NCI-H2107 treated with DMSO at 0.1 percent for 48 hours (cell line): ENCODE results near the gene UBE3A.

Experiments used
- DNase-seq: peaks from one replicate; lab custom pipeline; 2025; ENCODE audit not compliant: unreplicated experiment; lab: John Stamatoyannopoulos, UW

The UBE3A gene

DNA sequence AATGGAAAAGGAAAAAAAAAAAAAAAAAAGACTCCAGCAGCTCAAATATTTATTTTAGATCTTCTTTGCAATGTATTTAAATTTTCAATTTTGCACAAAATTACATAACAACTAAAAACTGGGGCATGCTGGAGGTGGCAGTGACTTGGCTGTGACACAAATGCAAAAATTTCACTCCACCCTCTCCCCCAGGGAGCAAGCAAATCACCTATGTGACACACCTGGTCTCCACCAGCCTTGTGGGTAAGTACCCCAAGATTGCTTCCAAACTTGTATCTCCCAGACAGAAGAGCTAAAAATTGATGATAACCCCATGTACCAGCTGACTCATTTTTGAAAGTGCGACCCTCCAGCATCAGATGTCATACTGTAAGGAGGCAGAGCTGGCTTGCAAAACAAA, 32.0 kb downstream of the UBE3A start:
- no peak for DNase-seq

DNA sequence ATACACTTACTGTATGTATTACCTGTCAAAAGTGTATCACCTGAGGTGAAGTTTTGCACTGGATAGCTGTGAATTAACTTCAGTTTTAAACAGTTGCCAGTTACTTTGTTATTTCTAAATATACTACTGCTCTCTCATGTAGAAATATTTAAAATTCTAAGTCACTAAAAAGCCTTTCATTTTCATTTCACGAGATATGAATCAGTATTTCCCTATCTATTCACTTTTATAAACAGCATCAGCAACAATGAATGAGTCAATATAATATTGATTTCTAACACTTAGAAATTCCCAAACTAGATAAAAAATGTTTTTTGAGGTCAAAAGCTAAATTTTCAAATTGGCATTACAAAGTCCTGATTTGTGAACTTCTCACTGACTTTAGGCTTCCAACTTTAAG, 32.6 kb downstream of the UBE3A start:
- DNase-seq = no peak

DNA sequence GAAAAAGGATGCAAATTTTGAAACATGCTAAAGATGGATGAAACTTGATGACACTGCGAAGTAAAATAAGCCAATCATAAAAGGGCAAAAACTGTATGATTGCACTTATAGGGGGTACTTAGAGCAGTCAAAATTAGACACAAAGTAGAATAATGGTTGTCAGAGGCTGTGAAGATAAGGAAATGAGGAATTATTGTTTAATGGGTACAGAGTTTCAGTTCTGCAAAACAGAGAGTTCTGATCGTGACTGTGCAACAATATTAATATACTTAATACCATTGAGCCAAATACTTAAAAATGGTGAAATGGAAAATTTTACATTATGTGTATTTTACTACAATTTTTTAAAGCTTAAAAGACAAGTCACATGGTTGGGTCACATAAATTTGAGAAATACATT, 35.1 kb downstream of the UBE3A start:
- DNase-seq = no peak

DNA sequence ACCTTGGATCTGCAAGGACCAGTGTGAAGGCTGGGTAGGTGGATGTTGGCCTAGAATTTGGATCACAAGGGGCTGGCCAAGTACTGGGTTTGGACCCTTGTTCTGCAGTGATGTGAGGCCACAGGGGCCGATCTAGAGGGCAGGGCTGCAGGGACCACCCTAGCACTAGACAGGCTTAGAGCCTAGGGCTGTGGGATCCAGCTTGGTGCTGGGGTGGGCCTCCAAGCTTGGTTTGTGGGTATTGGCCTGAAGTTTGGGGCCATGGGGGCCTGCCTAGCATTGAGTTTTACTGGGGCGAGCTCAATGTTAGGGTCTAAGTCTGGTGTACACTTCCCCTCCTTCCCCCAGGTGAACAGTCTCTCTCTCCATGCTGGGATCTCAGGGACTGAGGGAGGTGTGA, 36.5 kb downstream of the UBE3A start:
- no peak for DNase-seq

DNA sequence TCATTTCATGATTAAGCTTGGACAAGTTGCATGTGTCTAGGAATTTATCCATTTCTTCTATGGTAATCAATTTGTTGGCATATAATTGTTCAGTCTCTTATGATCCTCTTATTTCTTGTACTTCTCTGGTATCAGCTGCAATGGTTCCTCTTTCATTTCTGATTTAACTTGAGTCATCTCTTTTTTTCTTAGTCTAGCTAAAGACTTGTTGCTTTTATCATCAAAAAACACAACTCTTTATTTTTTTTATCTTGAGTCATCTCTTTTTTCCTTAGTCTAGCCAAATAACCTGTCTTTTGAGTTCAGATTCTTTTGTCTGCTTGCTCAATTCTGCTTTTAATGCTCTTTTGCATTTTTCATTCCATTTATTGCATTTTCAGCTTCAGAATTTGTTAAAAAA, 37.3 kb downstream of the UBE3A start:
- no peak for DNase-seq

DNA sequence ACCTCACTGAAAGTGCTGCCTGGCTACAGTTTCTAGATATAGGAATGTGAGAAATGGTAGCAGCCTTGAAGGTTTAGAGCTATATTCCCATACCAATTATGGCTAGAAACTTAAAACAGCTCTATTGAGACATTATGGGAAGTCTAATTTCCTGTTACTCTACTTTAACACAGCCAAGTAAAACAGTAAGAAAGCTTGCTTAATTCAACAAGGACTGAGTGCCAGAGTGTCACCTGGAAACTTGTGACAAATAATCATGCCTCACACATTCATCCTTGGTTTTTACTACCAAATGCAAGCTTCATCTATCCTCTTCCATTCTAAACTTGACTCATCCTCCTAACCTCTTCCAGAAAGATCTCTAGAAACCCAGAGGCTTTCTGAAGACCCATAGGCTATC, 41.7 kb downstream of the UBE3A start:
- DNase-seq = no peak

DNA sequence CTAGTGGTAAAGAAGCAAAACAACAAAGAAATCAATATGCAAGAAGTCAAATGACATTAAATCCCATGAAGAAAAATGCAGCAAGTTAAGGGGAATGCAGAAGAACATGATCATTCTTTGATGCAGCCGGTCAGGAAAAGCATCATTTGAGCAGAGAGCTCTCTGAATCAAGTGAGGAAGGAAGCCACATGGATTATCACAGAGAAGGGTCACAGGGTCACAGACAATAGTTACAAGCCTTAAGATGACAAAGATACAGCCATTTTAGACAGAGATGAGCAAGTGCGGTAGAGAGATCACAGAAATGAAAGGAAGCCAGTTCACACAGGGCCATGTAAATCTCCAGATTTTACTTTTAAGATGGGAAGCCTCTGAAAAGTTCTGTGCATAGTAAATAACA, 43.9 kb downstream of the UBE3A start:
- no peak for DNase-seq

DNA sequence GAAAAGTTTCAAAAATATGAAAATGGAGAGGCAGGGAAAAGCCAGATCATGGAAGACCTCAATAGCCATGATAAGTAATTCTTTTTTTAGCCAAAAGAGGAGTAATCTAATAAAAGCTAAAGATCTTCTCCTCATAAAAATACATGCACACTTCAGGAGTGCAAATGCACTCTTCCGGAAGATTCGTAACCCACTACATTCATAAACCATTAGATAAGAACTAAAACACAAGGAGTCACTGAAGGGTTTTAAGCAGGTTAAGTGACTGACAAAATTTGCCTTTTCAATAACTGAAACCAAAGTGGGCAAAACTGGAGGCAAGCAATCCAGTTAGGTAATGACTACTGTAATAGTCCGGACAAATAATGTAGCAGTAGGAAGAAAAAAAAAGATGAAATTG, 46.0 kb downstream of the UBE3A start:
- DNase-seq = no peak

DNA sequence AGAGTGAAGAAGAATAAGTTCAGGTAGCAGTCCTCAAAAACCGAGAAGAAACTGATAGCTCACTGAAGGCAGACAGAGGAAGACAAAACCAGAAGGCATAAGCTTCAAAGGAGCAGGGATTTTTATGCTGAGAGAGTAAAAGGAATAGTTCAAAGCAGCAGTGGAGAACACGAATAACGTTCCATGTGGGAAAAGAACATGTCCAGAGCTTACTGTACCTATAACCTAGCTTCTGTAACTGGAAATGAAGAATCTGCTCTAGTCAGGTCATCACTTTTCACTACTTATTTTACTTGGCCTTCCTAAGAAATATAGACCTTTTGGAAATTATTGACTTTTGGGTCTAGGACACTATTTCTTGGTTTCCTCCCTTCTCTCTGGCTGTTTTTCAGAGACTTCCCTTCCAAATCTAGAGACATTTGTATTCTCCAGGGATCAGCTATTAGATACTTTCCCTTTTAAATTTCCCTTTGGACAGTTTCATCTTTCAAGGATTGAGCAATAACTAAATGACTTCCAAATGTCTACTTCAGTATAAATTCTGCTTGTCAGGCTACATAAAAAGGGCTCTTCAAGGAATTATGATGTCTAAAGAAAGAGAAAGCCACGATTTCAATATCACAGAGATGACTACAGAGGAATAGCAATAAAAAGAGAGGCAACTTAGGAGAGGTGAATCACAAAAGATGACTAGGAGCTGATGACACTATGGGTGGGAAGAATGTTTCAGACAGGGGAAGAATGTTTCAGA, 46.7 kb downstream of the UBE3A start:
- DNase-seq = no peak

DNA sequence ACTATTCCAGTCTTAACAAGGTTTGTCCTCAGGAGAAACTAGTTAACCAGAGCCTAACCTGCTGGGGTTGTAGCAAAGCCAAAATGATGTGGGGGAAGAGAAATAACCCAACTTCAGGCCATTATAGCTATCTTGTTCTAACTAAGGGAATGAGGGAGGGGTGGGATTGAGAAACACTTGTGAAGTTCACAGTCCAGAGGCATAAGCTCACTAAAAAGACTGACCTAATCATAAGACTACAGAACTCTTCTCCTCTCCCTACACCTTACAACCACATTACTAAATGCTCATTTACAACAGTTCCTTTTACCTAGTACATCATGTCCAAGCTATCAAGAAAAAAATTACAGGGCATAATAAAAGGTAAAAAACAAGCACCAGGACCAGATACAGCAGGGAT, 52.8 kb downstream of the UBE3A start:
- no peak for DNase-seq

DNA sequence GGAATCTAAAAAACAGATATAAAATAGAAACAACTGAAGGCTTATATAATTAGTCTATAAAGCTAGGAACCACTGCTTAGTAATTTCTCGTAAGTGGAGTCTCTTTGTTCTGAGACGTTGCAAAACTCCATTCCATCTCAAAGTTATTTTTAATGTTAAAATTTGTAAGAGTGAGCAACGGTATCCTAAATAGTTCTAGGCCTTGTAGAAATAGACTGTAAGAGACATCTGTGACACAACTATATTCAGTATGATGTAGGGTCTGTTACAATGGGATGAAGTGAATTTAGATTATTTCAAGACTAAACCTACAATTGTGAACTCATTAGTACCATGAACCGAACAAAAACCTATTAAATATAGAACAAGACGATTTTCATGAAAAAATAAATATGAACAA, 57.2 kb downstream of the UBE3A start:
- no peak for DNase-seq

DNA sequence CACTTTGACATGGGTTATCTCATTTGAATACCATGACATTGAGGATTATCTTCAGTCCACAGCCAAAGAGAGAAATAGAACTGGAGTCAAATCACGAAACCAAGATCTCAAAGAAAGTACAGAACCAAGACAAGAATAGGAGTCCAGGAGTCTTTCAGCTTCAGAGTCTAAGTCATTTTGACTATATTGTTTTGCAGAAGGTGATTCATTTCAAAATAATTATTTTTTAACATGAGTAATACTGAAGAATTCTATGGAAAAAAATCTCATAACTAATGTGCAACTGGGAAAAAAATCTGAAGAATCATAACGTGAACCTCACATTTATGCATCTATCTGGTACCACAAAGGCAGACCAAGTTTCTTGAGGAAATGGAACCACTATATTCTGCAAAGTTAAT, 60.3 kb downstream of the UBE3A start:
- no peak for DNase-seq

DNA sequence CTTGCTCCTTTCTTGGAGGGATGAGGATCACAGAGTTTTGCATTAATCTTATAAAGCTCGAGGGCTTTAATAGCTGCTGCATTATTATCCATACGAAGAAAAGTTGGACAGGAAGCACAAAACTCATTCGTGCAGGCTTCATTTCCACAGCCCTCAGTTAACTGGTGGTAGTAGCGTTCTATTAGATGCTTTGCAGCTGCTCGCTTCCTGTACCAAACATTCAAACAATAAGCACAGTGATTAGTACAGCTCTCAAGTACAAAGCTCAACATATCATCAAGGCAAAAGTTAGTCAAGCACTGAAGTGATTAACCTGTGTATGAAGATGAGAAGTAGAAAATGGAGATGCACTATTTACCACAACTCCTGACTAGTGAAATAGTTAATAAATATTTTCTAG, 63.3 kb downstream of the UBE3A start:
- DNase-seq = no peak

DNA sequence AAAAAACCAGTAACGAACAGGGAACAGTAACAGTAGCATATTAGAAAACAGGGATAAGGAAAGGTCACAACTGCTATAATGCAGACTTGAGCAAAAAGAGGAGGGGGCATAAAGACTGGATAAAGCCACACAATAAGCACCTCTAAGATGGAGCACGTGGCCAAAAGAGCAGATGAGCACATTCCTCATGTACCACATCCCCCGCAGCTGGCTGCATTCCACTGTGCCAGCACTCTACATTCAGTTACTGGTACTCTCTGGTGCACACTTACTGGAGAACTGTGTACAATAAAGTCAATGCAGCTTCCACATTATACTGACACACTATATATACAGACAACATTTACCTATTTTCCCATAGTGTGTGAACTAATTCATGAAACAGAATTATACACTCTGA, 64.7 kb downstream of the UBE3A start:
- DNase-seq = no peak

DNA sequence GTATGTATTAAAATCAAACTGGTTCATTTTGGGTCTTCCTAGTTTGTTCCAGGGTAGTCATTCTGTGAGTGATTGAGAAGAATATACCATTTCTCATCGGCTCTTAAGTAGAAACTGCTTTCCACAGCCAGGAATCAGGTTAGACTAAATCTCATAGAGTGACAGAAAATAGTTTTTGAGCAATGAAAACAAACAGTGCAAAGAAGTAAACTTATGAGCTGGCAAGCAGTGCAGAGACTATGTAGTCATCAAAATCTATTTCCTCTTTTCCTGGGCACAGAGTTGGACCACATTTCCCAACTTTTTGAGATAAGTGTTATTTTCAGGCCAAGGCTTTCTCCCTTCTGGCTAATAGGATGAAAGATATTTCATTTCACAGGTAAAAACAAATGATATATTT, 66.5 kb downstream of the UBE3A start:
- no peak for DNase-seq

DNA sequence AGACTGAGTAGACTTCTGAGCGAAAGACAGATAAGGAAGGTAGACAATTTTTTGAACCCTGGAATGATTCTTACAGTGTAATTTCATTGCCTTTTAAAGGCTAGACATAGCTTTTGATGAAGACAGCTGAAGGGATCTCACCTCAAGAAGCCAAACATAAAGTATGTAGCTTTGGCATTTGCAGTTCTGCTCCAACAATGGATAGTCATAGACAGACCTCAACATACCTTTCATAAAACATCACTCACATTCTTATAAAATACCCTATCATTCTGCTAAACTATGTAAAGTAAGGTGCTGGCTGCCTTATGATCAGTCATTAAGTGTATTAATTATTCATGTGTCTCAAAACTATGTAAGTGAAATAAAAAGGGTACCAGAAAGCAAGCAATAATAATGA, 70.0 kb downstream of the UBE3A start:
- no peak for DNase-seq

DNA sequence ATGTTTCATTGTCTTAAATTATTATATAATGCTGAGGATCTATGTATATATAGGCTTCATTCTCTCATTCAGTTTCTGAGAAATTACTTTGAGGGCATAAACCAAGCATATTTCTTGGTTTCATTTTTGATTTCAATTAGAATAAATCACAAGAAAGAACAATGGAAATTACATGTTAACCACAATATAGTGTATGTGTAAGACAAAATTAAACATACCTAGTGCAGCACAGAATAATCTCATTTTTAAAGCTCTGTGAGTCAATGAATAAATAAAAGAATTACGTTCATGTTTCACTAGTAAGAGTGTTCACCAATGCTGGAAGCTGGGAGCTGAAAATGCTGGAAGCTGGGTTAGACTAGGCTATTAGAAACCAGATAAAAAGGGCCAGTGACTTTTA, 72.8 kb downstream of the UBE3A start:
- DNase-seq = no peak

DNA sequence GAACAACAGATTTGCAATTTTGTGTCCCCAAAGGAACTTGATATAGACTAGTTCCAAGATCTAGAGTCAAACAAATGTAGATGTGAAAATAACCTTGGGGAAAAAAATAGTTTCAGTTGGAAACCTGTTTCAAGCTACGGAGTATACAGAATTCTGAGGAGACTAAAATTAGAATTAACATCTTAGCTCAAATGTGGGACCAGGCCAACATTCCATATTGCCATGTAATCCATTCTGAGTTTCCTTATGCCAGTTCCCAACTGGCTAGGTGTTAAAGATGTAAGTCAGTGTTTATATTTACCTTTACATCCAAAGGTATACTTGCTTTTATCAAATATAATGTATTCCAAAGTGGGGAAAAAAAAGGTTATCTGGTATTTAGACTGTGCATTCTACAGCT, 76.3 kb downstream of the UBE3A start:
- DNase-seq = no peak

DNA sequence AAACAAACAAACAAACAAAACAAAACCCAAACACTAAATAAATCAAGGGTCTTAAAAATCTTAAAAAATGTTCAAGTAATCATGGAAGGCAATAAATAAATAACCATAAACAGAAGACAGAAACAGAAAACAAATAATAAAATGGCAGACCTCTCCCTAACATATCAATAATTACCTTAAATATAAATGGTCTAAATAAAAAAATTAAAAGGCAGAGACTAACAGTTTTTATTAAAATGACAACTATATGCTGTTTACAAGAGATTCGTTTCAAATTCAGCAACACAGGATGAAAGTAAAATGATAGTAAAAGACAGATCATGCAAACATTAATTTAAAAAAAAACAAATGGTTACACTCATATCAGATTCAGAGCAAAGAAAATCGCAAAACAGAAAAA, 91.1 kb downstream of the UBE3A start:
- DNase-seq = no peak

DNA sequence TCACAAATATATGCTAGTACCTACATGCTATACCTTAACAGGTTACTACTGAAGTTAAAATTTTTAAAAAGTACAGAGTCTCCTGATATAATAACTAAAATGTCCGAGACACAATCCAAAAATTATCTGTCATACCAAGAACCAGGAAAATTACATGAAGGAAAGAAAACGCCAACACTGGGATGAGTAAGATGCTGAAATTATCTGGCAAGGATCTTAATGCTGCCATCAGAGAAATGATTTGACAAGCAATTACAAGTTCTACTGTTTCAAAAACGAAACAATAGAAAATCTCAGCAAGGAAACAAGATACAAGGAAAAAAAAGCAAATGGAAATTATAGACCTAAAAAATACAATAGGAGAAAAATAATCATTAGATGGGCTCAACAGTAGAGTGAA, 92.5 kb downstream of the UBE3A start:
- no peak for DNase-seq

DNA sequence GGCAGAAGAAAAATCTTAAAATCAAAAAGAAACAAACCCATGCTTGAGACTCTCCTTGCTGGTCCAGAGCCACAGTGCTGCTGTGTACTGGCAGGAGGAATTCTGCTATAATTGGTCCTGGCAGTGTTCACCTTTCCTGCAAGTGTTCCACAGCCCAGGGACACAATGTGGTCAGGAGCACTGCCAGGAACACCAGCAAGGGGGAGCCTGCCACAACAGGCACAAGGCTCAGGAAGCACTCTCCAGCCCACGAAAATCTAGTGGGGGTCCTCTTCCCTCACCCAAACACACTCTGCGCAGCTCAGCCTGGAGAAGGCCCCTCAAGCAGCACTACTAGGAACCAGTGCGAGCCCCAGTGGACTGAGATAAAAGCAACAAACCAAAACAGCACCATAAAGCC, 92.9 kb downstream of the UBE3A start:
- no peak for DNase-seq

DNA sequence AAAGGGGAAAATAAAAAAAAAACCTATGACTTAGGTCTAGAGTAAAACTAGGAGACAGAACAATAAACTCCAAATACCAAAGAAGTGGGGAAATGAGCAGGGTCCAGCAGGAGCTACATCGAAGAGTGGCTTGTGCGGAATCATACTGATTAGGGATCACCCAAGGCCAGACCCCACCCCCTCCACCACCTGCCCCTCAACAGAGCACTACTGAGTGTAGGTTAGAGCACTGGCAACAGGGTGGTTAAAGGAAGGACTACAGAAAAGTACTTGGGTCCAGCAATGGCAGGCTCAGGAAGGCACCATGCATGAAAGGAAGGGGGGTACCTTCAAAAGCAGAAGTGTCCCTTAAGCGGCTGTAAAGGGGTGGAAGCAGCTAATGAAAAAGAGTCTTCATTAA, 96.2 kb downstream of the UBE3A start:
- DNase-seq = no peak

DNA sequence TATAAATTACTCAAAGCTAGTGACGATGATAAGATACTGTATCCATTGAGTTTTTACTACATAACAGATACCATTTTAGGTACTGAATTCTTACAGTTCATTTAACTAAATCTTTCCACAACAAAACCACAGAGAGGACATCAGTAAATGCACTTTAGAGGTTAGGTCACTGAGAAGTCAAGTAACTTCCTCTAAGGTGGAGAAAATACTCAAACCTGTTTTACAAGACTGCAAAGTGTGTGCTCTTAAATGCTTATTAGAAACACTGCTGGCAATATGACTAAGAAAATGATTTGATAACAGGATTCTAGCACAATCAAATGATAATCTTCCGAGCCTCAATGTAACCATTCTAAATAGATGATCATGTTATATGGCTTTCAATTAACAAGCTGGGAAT, 99.4 kb downstream of the UBE3A start:
- DNase-seq = no peak

DNA sequence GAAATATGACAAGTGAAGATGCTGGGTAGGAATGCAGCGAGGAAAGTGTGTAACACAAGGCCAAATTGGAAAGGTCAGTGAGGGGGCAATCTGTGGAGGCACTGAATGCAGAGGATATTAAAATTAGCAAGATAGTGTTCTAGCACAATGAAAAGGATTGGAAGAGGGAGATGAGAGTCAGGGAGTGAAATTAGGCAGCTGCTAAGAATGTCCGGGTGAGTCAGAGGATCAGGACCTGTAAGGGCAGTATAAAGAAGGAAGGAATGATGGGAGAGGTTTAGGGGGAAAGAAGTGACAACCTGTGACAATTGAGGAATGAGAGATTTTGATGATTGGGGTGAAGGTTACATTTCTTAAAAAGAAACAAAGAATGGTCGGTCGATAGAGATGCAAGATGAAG, 103.5 kb downstream of the UBE3A start:
- no peak for DNase-seq
